B cell (primary cell): Measurements from ENCODE around the gene SLC41A3. TPM values are rescaled to one million over a fixed set of nuclear protein-coding genes. Genes with fewer than 3 reads are reported as not detected.
"Not testable (repeated sequence)": the region's sequence is repeated elsewhere in the genome, so short reads cannot be mapped to it uniquely, and the experiment has no call there.

Source experiments
- ATAC-seq: fragments of 200-7000 bp; cut with Tn5 transposase; one replicate; pipeline ENCODE4 v1.10.0; 2021; ENCODE audit warnings: low read depth, mild to moderate bottlenecking, moderate number of reproducible peaks, moderate library complexity
- CTCF ChIA-PET: fragments of 350-600 bp; sonication (Branson Sonifier 250); formaldehyde crosslinking; loops from one replicate; lab custom pipeline; 2021; ENCODE audit warnings: antibody characterized with exemption, inconsistent platforms; lab: Charles Lee
- POLR2A ChIA-PET: fragments of 350-600 bp; sonication (Branson Sonifier 250); formaldehyde crosslinking; loops from one replicate; lab custom pipeline; 2021; ENCODE audit warnings: antibody characterized with exemption; lab: Charles Lee
- DNase-seq: peaks from one replicate; pipeline ENCODE4 v3.0.0; 2013
- H2AFZ ChIP-seq: 2 replicates; pipeline ENCODE4 v1.6.1; 2012; ENCODE audit warnings: mild to moderate bottlenecking, low read depth, low read length; ENCODE audit not compliant: insufficient read depth, poor library complexity, severe bottlenecking
- H3K27ac ChIP-seq, 2 donors: 1 replicate in 1 of 2; 2 replicates in 1 of 2; pipeline ENCODE4 v1.5.1; 2012 to 2013; ENCODE audit warnings: low read length in 2 of 2, mild to moderate bottlenecking in 2 of 2, moderate library complexity in 1 of 2
- H3K27me3 ChIP-seq, 4 experiments: fragments of 200-600 bp in 1 of 4; sonication (generic) in 1 of 4; replicated peaks in 1 of 4; 1 replicate in 2 of 4; 2 replicates in 2 of 4; pipeline versions ENCODE4 v1.6.1 to v1.7.0; 2013 to 2016; ENCODE audit warnings: low read length in 3 of 4, mild to moderate bottlenecking in 2 of 4, mixed read lengths in 1 of 4, moderate library complexity in 1 of 4; ENCODE audit not compliant: insufficient read depth in 4 of 4, control insufficient read depth in 3 of 4; ENCODE audit errors: control extremely low read depth in 1 of 4
- H3K36me3 ChIP-seq, 2 experiments: replicated peaks in 1 of 2; 1 replicate in 1 of 2; 2 replicates in 1 of 2; pipeline versions ENCODE4 v1.6.1 to v1.7.1; 2013; ENCODE audit warnings: low read length in 1 of 2; ENCODE audit not compliant: insufficient read depth in 2 of 2, control insufficient read depth in 1 of 2; ENCODE audit errors: control extremely low read depth in 1 of 2, extremely low read depth in 1 of 2
- H3K4me1 ChIP-seq, 2 donors: fragments of 200-600 bp in 1 of 2; sonication (generic) in 1 of 2; 1 replicate in 1 of 2; 2 replicates in 1 of 2; pipeline versions ENCODE4 v1.5.1 to v1.6.1; 2013 to 2017; ENCODE audit warnings: low read length in 2 of 2; ENCODE audit not compliant: control insufficient read depth in 2 of 2, insufficient read depth in 2 of 2
- H3K4me2 ChIP-seq: replicated peaks from 2 replicates; pipeline ENCODE3; 2012; ENCODE audit warnings: mild to moderate bottlenecking, low read depth, low read length; ENCODE audit not compliant: poor library complexity, severe bottlenecking
- H3K4me3 ChIP-seq, 5 experiments: fragments of 200-600 bp in 1 of 5; sonication (generic) in 1 of 5; 1 replicate in 3 of 5; 2 replicates in 2 of 5; pipeline versions ENCODE4 v1.5.1 to v1.7.0; 2011 to 2016; ENCODE audit warnings: low read length in 4 of 5, mild to moderate bottlenecking in 4 of 5, low read depth in 2 of 5, control low read depth in 1 of 5, moderate library complexity in 1 of 5; ENCODE audit not compliant: insufficient read depth in 1 of 5; ENCODE audit errors: control extremely low read depth in 1 of 5, extremely low read depth in 1 of 5
- H3K79me2 ChIP-seq: fragments of 200-600 bp; sonication (generic); one replicate; pipeline ENCODE4 v1.6.0; 2016; ENCODE audit warnings: low read length; ENCODE audit not compliant: control insufficient read depth, insufficient read depth
- H3K9ac ChIP-seq: fragments of 200-600 bp; sonication (generic); 2 replicates; pipeline ENCODE4 v1.6.1; 2017; ENCODE audit warnings: mild to moderate bottlenecking, low read length, moderate library complexity
- H3K9me3 ChIP-seq, 3 donors: one replicate each; pipeline versions ENCODE4 v1.6.1 to v1.7.1; 2013; ENCODE audit warnings: low read length in 2 of 3; ENCODE audit not compliant: control insufficient read depth in 2 of 3, insufficient read depth in 1 of 3; ENCODE audit errors: control extremely low read depth in 1 of 3
- H4K20me1 ChIP-seq: 2 replicates; pipeline ENCODE4 v1.6.0; 2012; ENCODE audit warnings: mild to moderate bottlenecking, low read length; ENCODE audit not compliant: insufficient read depth, control insufficient read depth, poor library complexity, severe bottlenecking
- H3K27ac Mint-ChIP-seq: one replicate; pipeline ENCODE4 v1.8.0; 2021; ENCODE audit warnings: mixed read lengths
- H3K27me3 Mint-ChIP-seq: one replicate; pipeline ENCODE4 v1.8.0; 2021; ENCODE audit warnings: mixed read lengths
- H3K4me1 Mint-ChIP-seq: one replicate; pipeline ENCODE4 v1.8.0; 2021; ENCODE audit warnings: mixed read lengths
- H3K4me3 Mint-ChIP-seq: one replicate; pipeline ENCODE4 v1.8.0; 2021; ENCODE audit warnings: mixed read lengths
- H3K9me3 Mint-ChIP-seq: one replicate; pipeline ENCODE4 v1.8.0; 2022; ENCODE audit warnings: mixed read lengths; ENCODE audit not compliant: insufficient read depth
- WGBS: methylation state at CpG from one replicate; pipeline ENCODE4 v1.1.5; 2013; ENCODE audit warnings: missing lambda C conversion rate; ENCODE audit not compliant: insufficient coverage; 5-methylcytosine and 5-hydroxymethylcytosine counted together
- intact Hi-C: fragments of 100-400 bp; cut with micrococcal nuclease; formaldehyde crosslinking; loops from one replicate; pipeline ENCODE4 v1.10.0; 2022
- polyA plus RNA-seq: library from polyadenylated mRNA; depleted of rRNA; stranded (reverse); fragments of >200 nt; gene quantifications from 2 replicates; pipeline ENCODE4 v1.2.3, GENCODE V29; 2012
- total RNA-seq, 2 donors: library from RNA; stranded (reverse); fragments of 120-200 nt in 1 of 2; gene quantifications; 1 replicate in 1 of 2; 2 replicates in 1 of 2; pipeline versions ENCODE4 v1.2.3 to v1.2.4, GENCODE V29; 2013 to 2022

The SLC41A3 gene
- total and polyA plus RNA-seq, 2 donors (not counting 1 experiment from before 2014, with no cell fraction given): 34.2 to 39.3 TPM

DNA sequence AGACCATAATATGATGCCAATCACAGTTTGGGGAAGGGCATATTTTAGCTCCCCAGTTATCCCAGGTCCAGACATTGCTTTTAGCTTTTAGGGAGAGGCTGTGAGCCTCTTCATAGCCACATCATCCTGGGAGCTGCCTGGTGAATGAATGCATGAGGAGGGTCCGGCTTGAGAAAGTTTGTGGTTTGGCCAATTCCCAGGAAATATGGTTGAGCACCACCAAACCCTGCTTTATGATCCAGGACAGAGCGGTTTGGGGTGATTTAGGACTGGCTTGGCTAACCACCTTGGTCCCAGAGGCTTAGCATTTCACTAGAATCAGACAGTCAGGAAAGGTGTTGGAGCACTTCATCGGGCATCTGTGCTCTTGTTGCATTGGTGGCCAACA lies 107.9 kb downstream of the SLC41A3 start:
- H3K9me3 ChIP-seq, H3K4me2 ChIP-seq, H3K36me3 ChIP-seq, intact Hi-C loops, H3K9me3 Mint-ChIP-seq, DNase-seq, H2AFZ ChIP-seq, H3K79me2 ChIP-seq, H3K4me1 Mint-ChIP-seq, POLR2A ChIA-PET, H3K4me1 ChIP-seq, H3K4me3 Mint-ChIP-seq, ATAC-seq, H4K20me1 ChIP-seq, H3K9ac ChIP-seq, H3K27ac ChIP-seq, CTCF ChIA-PET, H3K4me3 ChIP-seq, H3K27ac Mint-ChIP-seq: not testable (repeated sequence)
- peaks cover 0 to 12% (median 7%) of the 10 kb centered on the region in 4 experiments for H3K27me3 ChIP-seq
- WGBS: 100% methylated on average over 1 of the region's 3 CpGs
- H3K27me3 Mint-ChIP-seq: peaks cover 16% of the 10 kb centered on the region

DNA sequence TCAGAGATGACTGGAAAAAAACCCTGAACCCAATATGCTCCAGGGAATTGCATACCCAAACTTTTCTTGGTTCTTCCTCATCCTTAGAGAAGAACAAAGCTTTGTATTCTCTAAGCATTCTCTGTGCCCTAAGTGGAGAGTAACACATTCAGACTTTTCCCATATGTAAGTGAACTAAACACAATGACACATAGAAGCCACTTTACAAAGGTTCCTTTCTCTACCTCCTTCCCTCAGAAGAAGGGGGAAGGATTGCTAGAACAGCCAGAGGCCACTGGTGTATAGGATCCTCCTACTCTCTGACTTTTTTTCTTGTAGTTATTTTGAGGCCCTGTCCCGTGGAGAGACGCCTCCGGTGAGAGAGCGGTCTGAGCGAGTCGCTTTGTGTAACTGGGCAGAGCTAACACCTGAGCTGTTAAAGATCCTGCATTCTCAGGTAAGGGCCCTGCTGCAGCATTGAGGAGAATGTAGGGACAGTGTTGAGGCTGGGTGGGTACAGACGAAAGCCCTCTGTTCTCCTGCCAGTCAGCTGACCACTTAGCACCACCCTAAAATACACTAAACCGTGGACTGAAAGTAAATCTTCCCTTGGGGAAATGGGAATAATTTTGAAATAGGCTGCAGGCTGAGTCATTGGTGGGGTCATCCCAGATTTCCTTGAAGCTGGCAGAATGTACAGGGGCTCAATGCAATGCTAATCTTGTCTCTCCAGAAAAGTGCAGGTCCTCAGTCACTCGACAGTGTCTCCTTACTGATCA lies 108.5 kb downstream of the SLC41A3 start:
- intact Hi-C loops, CTCF ChIA-PET, DNase-seq, H3K79me2 ChIP-seq, H3K27ac Mint-ChIP-seq, H3K9me3 ChIP-seq, H3K4me3 ChIP-seq, H3K4me1 Mint-ChIP-seq, H4K20me1 ChIP-seq, H3K36me3 ChIP-seq, H3K9ac ChIP-seq, H3K27ac ChIP-seq, ATAC-seq, H3K4me3 Mint-ChIP-seq, H3K9me3 Mint-ChIP-seq, H3K4me2 ChIP-seq, POLR2A ChIA-PET, H3K4me1 ChIP-seq, H2AFZ ChIP-seq: not testable (repeated sequence)
- peaks cover 13% of the 10 kb centered on the region for H3K27me3 Mint-ChIP-seq
- WGBS: 89% methylated on average over 1 of the region's 9 CpGs
- H3K27me3 ChIP-seq: peaks cover 0 to 15% (median 10%) of the 10 kb centered on the region in 4 experiments
